ENCODE data around the gene ISLR. TPM values are rescaled to one million over a fixed set of nuclear protein-coding genes. Genes with fewer than 3 reads are reported as not detected.

Gene ISLR
- total RNA-seq = 61.2 TPM

GRCh38 chr15:74173380-74174218 is at the start of gene ISLR:
TSS of gene ISLR (plus strand) at chr15:74173710. CDS start at chr15:74174859, 1,149 bp downstream.

GRCh38 chr15:74130155-74130848 is 43.2 kb upstream of the ISLR start, which contains the start of gene ISLR2:
TSS of gene ISLR2 (plus strand) at chr15:74130586. CDS start at chr15:74132755, 2,169 bp downstream.

DNA sequence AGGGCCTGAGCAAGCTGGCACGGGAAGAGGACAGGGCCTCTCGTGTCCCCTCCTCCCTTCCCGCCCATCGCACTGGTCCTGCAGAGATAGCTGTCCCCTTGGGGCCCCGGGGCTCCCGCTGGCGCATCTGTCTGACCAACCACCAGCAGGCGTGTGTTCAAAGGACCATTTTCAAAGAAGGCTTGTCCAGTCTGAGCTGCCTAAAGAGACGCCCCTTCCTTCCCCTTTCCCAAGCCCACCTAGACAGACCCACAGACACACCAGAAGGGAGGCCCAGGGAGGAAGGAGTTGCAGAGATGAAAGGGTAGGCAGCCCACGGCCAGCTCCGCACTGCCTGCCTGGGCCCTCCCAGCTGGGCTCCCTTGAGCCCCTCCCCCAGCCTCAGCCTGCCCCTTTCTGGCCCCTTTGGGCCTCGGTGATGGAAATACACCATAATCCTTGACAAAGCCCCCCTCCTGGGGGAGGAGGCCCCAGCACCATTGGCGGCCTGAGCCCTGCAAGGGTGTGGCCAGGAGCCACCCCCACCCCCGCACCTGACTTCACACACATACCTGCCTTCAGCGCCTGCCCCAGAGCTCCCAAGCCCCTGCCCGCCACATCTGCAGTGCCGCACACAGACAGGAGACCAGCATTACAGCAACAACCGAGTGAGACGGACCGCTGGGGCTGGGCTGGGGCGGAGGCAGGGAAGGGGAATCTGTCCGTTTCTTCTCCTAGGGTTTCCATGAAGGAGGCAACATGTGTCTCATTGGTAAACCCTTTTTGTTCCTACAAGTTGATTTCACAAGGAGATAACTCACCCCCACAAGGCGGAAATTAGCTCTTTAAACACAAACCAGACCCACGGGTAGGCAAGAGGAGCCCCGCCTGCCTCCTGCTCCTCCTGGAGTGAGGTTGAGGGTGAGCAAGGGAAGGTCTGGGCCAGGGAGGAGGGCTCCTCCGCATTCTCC is 29.2 kb downstream of the ISLR start, which contains the start of gene STRA6:
Gene STRA6 (minus strand): TSS at position 336 of the 950 bp plus-strand sequence. CDS start 520 bp downstream, outside the sequence.

Other genes starting within 250 kb of the ISLR start
- 65.1 TPM for gene LOXL1, start 247.2 kb upstream of the ISLR start, total RNA-seq
- 18.9 TPM for gene STOML1, start 181.4 kb upstream of the ISLR start, total RNA-seq
- gene PML, start 179.0 kb upstream of the ISLR start, total RNA-seq = 48.0 TPM
- 0.49 TPM for gene GOLGA6A, start 91.2 kb upstream of the ISLR start, total RNA-seq
- gene ISLR2, start 43.1 kb upstream of the ISLR start, total RNA-seq = 50.0 TPM
- gene STRA6, start 29.1 kb downstream of the ISLR start, total RNA-seq = 17.3 TPM
- gene CCDC33, start 62.6 kb downstream of the ISLR start, total RNA-seq = 5.2 TPM
- 1.0 TPM for gene CYP11A1, start 193.9 kb downstream of the ISLR start, total RNA-seq